HUES64 (cell line): ENCODE results near the gene MGLL.

Experiments used
- H3K27ac ChIP-seq: 2 replicates; pipeline ENCODE4 v1.7.0; 2013; ENCODE audit warnings: low read depth, low read length, inconsistent platforms
- H3K27me3 ChIP-seq: 2 replicates; pipeline ENCODE4 v1.6.1; 2013; ENCODE audit warnings: mild to moderate bottlenecking, low read length; ENCODE audit not compliant: insufficient read depth
- H3K36me3 ChIP-seq: 2 replicates; pipeline ENCODE4 v1.6.1; 2013; ENCODE audit warnings: mild to moderate bottlenecking, low read length; ENCODE audit not compliant: insufficient read depth
- H3K4me1 ChIP-seq: 2 replicates; pipeline ENCODE4 v1.6.1; 2013; ENCODE audit warnings: mild to moderate bottlenecking, low read length, moderate library complexity; ENCODE audit not compliant: insufficient read depth
- H3K4me3 ChIP-seq: 2 replicates; pipeline ENCODE4 v1.5.1; 2013; ENCODE audit warnings: mild to moderate bottlenecking, low read length, moderate library complexity
- H3K9ac ChIP-seq: 2 replicates; pipeline ENCODE4 v1.6.1; 2013; ENCODE audit warnings: mild to moderate bottlenecking, low read depth, low read length
- H3K9me3 ChIP-seq: 2 replicates; pipeline ENCODE4 v1.6.1; 2013; ENCODE audit warnings: low read depth, low read length; ENCODE audit not compliant: insufficient read depth
- WGBS: fragments of 150-250, 120-280 bp; methylation state at CpG from one replicate; pipeline ENCODE4 v1.1.7; 2013; ENCODE audit warnings: missing lambda C conversion rate; 5-methylcytosine and 5-hydroxymethylcytosine counted together

Gene MGLL

DNA sequence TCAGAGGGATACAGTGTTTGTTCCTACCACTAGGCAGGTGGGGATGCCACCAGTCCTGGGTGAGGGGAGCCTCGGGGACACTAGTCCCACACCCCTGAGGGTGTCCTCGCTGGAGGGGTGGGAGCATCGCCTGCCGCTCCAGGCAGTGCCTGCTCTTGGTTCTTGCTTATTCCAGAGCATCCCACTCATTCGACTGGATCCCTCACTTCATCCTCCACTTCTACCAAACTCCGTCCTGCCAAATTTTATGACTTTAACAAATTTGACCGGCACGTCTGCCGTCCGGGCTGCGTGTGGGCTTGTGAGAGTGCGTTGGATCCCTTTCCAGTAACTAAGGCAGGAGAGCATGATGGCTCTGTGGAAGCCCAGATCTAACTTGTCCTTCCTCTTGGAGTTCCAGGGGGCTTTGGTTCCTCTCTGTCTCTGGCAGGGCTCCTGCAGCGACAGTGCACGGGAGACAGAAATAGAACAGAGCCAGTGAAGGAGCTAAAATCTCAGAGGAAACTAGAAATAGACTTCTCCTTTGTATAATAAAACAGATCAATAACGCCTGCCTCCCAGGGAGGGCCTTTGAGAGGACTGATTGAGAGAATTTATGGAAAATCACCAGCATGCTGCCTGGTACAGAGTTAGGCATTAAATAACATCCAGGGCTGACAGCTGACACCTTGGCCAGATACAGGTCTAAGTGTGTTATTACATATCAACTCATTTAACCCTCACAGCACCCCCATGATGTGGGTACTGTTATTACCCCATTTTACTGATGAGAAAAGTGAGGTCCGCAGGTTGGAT is 34.5 kb downstream of the MGLL start:
- H3K36me3 ChIP-seq, result no peaks in the 10 kb centered on the region
- H3K9ac ChIP-seq, result no peak overlapping the region
- WGBS, result 92% methylated on average over 16 of the region's 16 CpGs
- H3K27ac ChIP-seq, result no peak overlapping the region
- H3K9me3 ChIP-seq, result no peaks in the 10 kb centered on the region
- no peak overlapping the region for H3K4me3 ChIP-seq
- H3K4me1 ChIP-seq, result no peaks in the 10 kb centered on the region
- H3K27me3 ChIP-seq, result no peaks in the 10 kb centered on the region

DNA sequence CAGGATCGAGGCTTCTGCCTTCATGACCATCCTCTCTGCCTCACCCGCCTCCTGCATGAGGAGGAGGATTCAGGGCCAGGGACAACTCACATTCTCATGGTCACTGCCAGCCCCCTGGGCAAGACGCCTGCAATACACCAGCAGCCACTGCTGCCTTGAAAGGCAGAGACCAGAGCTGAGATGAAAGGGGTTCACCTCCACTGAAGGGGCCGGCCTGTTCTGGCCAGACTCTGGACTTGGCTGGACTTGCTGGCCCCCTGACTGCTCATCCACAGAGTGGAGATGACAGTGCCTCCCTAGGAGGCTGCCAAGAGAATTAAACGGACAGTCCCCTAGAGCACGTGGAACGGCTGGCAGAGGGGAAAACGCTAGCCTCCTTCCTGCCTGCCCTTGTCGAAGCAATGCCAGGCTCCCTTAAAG is 35.2 kb downstream of the MGLL start:
- no peaks in the 10 kb centered on the region for H3K36me3 ChIP-seq
- no peaks in the 10 kb centered on the region for H3K27me3 ChIP-seq
- no peak overlapping the region for H3K4me3 ChIP-seq
- no peaks in the 10 kb centered on the region for H3K4me1 ChIP-seq
- 90% methylated on average over 9 of the region's 9 CpGs for WGBS
- H3K9me3 ChIP-seq, result no peaks in the 10 kb centered on the region
- no peak overlapping the region for H3K9ac ChIP-seq
- no peak overlapping the region for H3K27ac ChIP-seq

DNA sequence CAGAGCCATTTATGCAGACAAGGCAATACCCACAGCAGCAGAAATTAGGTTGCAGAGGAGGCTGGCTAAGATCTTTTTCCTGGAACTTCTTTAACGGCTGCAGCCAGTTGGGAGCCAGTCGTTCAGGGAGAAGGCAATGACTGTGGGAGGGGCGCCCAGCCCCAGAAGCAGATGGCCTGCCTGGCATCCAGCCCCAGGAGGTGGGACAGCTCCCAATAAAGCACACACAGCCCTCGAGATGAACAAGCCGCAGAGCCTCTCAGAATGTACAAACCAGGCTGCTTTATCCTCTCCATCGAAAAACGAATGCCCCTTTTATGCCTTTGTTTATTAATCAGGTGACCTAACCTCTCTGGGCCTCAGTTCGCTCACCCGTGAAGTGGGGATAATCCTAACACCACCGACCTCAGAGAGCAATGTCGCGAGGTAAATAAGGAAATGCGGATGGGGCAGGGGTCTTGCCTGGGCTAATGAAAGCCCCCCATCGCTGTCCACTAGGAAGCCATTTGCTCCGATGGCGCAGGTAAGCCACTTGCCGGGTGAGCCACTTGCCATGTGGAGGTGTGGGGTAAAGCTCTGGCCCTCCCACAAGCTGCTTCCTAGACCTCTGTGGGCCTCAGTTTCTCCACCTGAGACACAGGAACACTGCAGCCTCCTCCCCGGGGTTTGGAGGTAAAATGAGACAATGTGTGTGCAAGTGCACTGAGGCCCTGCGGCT is 35.8 kb downstream of the MGLL start:
- H3K9me3 ChIP-seq, result no peaks in the 10 kb centered on the region
- H3K4me3 ChIP-seq, result no peak overlapping the region
- no peaks in the 10 kb centered on the region for H3K4me1 ChIP-seq
- H3K27me3 ChIP-seq, result no peaks in the 10 kb centered on the region
- no peaks in the 10 kb centered on the region for H3K36me3 ChIP-seq
- 90% methylated on average over 19 of the region's 19 CpGs for WGBS
- H3K27ac ChIP-seq, result no peak overlapping the region
- H3K9ac ChIP-seq, result no peak overlapping the region

DNA sequence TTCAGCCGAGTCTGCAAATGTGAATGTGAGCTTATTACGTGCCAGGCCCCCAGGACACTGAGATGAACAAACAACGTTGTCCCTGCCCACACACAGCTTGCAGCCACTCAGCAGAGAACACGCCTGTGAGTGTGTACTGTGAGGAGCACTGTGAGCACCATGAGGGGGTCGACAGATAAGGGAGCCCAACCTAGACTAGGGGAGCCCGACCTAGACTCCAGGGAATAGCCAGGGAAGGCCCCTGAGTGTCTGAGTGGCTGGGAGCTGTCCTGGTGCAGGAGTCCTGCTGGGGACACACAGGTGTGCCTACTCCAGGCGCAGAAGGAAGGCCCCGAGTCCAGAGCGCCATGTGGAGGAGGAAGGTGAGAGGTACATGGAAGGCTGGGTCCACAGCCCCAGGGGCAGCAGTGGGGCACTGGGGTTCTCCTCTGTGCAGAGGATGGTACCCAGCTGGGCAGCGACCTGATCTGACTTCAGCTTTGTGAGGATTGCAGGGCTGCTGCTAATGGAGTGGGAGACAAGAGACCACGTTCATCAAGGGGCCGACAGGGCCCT is 36.5 kb downstream of the MGLL start:
- H3K9ac ChIP-seq, result no peak overlapping the region
- H3K4me1 ChIP-seq, result no peaks in the 10 kb centered on the region
- whole genome bisulfite sequencing, result 89% methylated on average over 12 of the region's 12 CpGs

DNA sequence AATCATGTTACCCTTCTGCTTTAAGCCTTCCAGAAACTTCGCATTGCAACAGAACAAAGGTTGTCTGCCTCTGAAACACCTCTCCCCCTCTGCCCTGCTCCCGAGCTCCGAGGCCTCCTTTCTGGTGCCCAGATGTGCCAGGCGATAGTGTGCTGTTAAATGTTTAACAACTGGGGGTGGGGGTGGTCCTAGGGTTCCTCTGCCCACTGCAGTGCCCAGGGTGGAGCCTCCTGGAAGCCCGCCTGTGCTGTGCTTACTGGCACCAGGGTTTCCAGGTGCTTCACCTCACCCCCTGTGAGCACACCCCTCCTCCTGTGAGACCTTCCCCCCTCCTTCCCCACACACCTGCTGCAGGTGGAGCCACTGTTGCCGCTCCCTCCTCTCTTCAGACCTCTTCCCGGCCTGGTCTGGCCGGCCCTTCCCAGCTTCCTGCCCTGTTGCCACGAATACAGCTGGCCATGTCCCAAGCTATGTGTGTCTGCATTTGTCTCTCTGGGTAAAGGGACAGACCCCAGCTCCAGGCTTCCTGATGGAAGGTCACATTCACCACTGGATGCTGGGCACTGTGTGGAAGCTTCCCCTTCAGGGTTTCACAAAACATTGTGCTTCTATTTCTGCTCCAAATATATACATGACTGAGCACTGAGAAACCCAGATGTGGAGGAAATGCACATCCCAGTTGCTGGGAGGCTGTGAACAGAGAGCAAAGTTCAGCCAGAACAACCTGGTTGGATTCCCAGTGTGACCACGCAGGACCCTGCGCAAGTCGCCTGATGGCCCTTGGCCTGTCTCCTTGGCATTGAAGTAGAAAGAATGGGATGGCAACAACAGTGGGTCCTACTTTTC is 37.2 kb downstream of the MGLL start:
- no peaks in the 10 kb centered on the region for H3K27me3 ChIP-seq
- no peak overlapping the region for H3K27ac ChIP-seq
- H3K4me1 ChIP-seq, result no peaks in the 10 kb centered on the region
- no peak overlapping the region for H3K4me3 ChIP-seq
- 88% methylated on average over 10 of the region's 12 CpGs for WGBS
- H3K36me3 ChIP-seq, result no peaks in the 10 kb centered on the region
- H3K9me3 ChIP-seq, result no peaks in the 10 kb centered on the region
- H3K9ac ChIP-seq, result no peak overlapping the region

More for the DNA sequence above, 36.5 kb downstream of the MGLL start:
- no peak overlapping the region for H3K4me3 ChIP-seq
- H3K27ac ChIP-seq, result no peak overlapping the region
- no peaks in the 10 kb centered on the region for H3K36me3 ChIP-seq
- H3K9me3 ChIP-seq, result no peaks in the 10 kb centered on the region
- H3K27me3 ChIP-seq, result no peaks in the 10 kb centered on the region

DNA sequence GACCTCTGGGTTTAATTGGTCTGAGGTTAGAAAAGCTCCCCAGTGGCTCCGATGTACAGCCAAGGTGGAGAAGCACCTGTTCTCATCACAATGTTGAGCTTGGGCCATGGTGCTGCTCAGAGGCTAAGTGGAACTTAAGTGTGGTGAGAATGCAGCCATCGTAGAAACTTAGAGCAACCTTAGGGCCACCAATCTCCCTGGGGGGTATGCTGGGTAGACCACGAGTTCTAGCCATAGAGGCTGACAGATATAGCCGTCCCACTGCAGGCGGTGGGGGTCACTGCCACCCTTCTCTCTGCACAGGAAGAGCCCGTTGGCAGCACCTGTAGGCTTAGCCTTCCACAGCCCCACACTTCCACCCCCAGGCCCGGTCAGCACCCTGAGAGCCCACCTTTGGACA is 38.0 kb downstream of the MGLL start:
- Histone ChIP-seq H3K9ac (no peak overlapping the region), H3K36me3 (no peaks in the 10 kb centered on the region), H3K27ac (no peak overlapping the region), H3K9me3 (no peaks in the 10 kb centered on the region), H3K27me3 (no peaks in the 10 kb centered on the region), H3K4me3 (no peak overlapping the region), H3K4me1 (no peaks in the 10 kb centered on the region)
- 91% methylated on average over 6 of the region's 7 CpGs for WGBS

DNA sequence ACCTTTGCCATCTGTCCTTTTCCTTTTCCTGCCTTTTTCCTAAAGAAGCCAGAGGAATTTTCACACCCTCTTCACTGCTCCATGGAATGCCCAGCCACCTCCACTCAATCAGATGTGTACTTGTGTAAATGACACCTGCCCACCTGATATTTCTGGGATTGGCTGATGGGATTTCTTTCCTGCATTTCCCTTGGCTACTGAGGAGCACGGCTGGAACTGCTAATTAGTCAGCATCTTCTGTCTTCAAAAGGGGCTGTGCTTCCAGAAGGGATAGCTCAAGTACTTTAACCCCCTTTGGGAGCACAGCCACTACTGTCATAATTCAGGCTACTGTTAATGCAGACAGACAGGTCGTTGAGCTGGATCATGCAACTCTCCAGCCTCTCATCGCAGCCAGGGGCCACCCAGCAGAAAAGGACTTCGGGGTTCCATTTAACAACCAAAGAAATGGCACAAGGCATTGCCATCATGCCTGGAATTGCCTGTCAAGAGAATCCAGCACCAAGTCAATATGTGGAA is 38.6 kb downstream of the MGLL start:
- WGBS, result 80% methylated on average over 4 of the region's 4 CpGs
- Histone ChIP-seq H3K4me1 (no peaks in the 10 kb centered on the region), H3K9ac (no peak overlapping the region), H3K27me3 (no peaks in the 10 kb centered on the region), H3K36me3 (no peaks in the 10 kb centered on the region), H3K9me3 (no peaks in the 10 kb centered on the region), H3K4me3 (no peak overlapping the region), H3K27ac (no peak overlapping the region)

DNA sequence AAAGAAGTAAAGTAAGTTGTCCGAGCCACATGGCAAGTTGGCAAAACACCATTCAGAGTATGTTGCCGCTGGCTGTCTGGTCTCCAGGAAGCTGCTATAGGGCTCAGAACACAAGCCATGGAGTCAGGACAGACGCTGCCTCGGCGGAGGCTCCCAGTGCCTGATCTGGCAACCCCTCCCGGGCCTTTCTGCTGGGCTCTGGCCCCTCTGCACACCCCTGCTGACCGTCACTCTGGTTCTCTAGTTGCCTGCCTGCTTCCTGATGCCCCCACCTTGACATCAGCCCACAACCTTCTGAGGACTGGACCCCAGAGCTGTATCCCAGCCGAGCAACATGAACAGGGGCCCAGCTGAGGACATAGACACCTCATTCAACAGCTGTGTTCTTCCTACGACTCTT is 39.1 kb downstream of the MGLL start:
- no peaks in the 10 kb centered on the region for H3K36me3 ChIP-seq
- H3K9ac ChIP-seq, result no peak overlapping the region
- H3K27me3 ChIP-seq, result no peaks in the 10 kb centered on the region
- H3K4me3 ChIP-seq, result no peak overlapping the region
- 91% methylated on average over 9 of the region's 9 CpGs for WGBS
- no peak overlapping the region for H3K27ac ChIP-seq
- no peaks in the 10 kb centered on the region for H3K9me3 ChIP-seq
- H3K4me1 ChIP-seq, result no peaks in the 10 kb centered on the region

DNA sequence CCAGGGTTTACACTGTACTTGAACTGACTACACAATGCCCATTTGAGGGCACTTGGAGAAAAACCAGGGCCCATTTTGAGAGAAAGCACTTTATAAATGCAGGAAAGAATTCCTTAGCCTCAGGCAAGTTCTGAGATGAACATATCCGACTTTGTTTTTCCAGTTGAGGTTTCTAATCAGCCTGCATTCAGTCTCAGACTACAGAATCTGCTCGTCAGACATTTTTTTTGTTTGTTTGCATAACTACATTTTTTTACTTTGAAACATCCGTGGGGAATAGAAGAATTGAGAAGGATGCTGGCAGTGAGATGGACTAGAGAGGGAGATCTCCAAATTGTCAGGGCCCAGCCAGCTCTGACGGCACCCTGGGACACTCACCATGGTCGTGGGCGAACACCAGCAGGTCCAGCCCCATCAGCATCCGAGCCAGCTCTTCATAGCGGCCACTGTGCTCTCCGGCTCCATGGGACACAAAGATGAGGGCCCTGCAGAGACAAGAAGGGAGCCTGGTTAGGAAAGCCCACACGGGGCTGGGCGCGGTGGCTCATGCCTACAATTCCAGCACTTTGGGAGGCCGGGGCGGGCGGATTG is 40.8 kb downstream of the MGLL start:
- H3K4me1 ChIP-seq, result no peaks in the 10 kb centered on the region
- no peak overlapping the region for H3K9ac ChIP-seq
- no peak overlapping the region for H3K27ac ChIP-seq
- WGBS, result 93% methylated on average over 15 of the region's 15 CpGs
- H3K27me3 ChIP-seq, result no peaks in the 10 kb centered on the region
- no peak overlapping the region for H3K4me3 ChIP-seq
- H3K36me3 ChIP-seq, result no peaks in the 10 kb centered on the region
- no peaks in the 10 kb centered on the region for H3K9me3 ChIP-seq

DNA sequence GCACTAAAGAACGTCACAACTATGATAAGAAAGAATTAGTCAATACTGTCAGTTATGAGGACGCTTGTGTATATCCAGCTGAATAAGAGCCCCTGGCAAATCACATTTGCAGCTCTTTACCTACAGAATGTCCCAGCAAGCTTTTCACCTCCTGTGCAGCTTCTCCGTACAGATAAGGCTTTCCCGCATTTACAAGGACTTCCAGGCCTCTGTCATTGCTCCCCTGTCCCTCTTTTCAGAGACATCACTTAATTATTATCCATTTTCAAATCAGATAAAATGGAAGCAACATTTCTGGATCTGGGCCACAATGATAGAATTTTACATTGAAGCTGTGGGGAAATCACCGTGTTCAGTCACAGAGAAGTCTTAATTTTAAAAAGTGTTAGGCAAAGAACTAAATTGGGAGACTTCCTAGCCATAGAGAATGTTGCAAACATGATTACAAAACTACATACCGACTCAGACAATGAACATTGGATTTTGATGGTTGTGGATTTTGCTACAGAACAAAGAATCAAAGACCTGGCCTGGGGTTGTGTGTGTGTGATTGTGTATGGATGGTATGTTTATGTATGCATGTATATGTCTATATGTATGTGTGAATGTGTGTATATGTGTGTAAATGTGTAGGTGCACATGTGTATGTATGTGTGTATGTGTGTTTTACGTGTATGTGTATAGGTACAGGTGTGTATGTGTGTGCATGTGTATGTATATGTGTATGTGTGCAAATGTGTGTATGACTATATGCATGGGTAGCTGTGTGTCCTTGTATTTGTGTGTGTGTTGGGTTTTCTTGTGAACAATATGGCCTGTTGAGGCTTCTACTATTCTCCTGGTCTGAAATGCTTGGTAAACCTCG is 41.5 kb downstream of the MGLL start:
- 90% methylated on average over 8 of the region's 8 CpGs for WGBS
- H3K4me3 ChIP-seq, result no peak overlapping the region
- H3K9me3 ChIP-seq, result no peaks in the 10 kb centered on the region
- no peak overlapping the region for H3K9ac ChIP-seq
- no peaks in the 10 kb centered on the region for H3K27me3 ChIP-seq
- H3K36me3 ChIP-seq, result no peaks in the 10 kb centered on the region
- H3K4me1 ChIP-seq, result 0 out of 2 replicates have a peak, but pooled peaks cover under 1% of the 10 kb centered on the region
- no peak overlapping the region for H3K27ac ChIP-seq
